Fibroblast of pulmonary artery (primary cell): ENCODE measurements around the gene ALKBH3.

ENCODE experiments used
- DNase-seq: peaks from one replicate; pipeline ENCODE4 v3.0.0-alpha.2; 2010; ENCODE audit warnings: low read depth
- H3K4me3 ChIP-seq: replicated peaks from 2 replicates; pipeline ENCODE4 v1.5.1; 2011; ENCODE audit warnings: low read depth, mild to moderate bottlenecking, control low read depth, low read length, moderate library complexity
- CTCF ChIP-seq: IDR thresholded peaks from 2 replicates; pipeline ENCODE4 v1.5.1; 2011; ENCODE audit warnings: mild to moderate bottlenecking, control low read depth, low read length, inconsistent platforms; ENCODE audit errors: missing control alignments

The ALKBH3 gene

GRCh38 chr11:43879789-43880639 is 617 bp upstream of the ALKBH3 start:
- H3K4me3 ChIP-seq: peak overlapping the region; percentile 85
- DNase-seq: no peak
- no peak for TF ChIP-seq CTCF

DNA sequence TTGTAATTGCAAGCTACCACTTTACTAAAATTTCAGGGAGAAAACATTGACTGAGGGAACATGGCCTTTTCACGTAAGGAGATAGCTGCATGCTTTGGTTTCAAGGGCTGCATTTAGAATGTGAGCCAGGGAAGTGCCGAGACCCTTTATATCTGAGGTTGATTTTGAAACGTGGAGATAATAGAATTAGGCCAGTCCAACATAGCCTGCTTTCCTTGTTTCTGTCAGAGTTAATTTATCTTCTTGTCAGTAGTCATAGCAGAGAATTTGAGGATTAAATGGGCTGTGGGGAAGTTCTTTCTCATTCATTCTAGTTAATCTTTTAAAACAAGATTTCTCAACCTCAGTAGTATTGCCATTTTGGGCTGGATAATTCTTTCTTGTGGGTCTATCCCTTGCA is 12.2 kb downstream of the ALKBH3 start:
- no peak for TF ChIP-seq CTCF
- no peak for DNase-seq
- H3K4me3 ChIP-seq: no peak overlapping the region

DNA sequence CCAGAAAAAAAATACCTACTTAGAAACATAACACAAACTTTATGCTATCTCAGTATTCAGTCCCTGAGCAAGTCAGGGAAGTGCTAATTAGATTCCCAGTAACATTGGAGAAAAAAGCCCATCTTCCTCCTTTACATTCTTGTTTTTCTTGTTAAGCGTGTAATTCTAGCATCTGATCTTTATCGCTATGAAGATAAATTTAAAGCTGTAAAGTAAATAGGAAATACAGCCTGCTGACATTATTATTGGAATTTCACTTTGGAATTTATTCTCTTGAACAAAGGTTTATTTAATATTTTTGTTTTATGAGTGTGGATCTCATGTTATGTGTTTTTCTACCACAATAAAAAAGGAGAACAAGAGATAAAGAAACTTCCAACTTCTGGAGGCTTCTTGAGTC is 13.9 kb downstream of the ALKBH3 start:
- no peak overlapping the region for H3K4me3 ChIP-seq
- TF ChIP-seq CTCF: no peak
- DNase-seq: no peak

DNA sequence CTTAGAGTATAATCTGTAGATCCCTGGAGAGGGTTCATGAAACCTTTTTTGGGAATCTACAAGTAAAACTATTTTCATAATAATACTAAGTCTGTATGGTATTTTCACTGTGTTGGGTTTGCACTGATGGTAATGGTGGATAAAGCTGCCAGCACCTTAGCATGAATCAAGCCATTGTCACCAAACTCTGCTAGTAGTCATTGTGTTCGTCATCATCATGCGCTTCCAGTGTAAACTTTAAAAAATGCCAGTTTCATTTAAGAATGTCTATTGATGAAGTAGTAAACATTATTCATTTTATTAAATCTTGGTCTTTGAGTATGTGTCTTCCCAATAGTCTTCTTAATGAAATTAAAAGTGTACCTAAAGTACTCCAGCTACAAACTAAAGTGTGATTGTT is 15.0 kb downstream of the ALKBH3 start:
- no peak overlapping the region for H3K4me3 ChIP-seq
- DNase-seq: no peak
- no peak for TF ChIP-seq CTCF

GRCh38 chr11:43898574-43898973 is 17.9 kb downstream of the ALKBH3 start:
- TF ChIP-seq CTCF: no peak
- H3K4me3 ChIP-seq: no peak overlapping the region
- no peak for DNase-seq

DNA sequence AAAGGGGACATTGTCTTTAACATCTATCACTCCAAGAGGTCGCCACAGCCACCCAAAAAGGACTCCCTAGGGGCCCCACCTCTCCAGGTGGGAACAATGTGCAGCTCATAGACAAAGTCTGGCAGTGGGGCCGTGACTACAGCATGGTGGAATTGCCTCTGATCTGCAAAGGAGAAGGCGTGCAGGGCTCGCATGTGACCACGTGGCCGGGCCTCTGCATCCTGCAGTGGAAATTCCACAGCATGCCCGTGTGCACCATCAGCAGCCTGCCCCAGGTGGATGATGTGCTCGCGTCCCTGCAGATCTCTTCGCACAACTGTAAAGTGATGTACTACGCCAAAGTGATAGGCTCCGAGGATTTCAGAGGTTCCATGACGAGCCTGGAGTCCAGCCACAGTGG is 18.5 kb downstream of the ALKBH3 start:
- no peak for TF ChIP-seq CTCF
- no peak overlapping the region for H3K4me3 ChIP-seq
- DNase-seq: no peak

GRCh38 chr11:43901551-43901950 is 20.9 kb downstream of the ALKBH3 start:
- DNase-seq: no peak
- no peak overlapping the region for H3K4me3 ChIP-seq
- no peak for TF ChIP-seq CTCF
